ENCODE measurements around the gene TBCK. TPM values are rescaled to one million over a fixed set of nuclear protein-coding genes. Genes with fewer than 3 reads are reported as not detected.
A peak's percentile ranks its signal among the peaks of the same experiment; 100 is the strongest.
"Not testable (repeated sequence)": the region's sequence is repeated elsewhere in the genome, so short reads cannot be mapped to it uniquely, and the experiment has no call there.

TBCK gene
- total RNA-seq, 1 donor from 2014 or later = 28.1 TPM

GRCh38 chr4:106258145-106259045, 57.6 kb downstream of the TBCK start:
- intact Hi-C loops (cut with micrococcal nuclease) = no loop called here
- no peaks in the 10 kb centered on the region for H3K4me1 Mint-ChIP-seq
- no peaks in the 10 kb centered on the region for H3K27me3 Mint-ChIP-seq
- no peak overlapping the region for H3K4me3 Mint-ChIP-seq
- no peak overlapping the region for H3K27ac Mint-ChIP-seq
- no peak for DNase-seq
- peaks cover 2% of the 10 kb centered on the region for H3K36me3 Mint-ChIP-seq (ENCODE audit: low read depth)
- H3K9me3 Mint-ChIP-seq = no peaks in the 10 kb centered on the region

DNA sequence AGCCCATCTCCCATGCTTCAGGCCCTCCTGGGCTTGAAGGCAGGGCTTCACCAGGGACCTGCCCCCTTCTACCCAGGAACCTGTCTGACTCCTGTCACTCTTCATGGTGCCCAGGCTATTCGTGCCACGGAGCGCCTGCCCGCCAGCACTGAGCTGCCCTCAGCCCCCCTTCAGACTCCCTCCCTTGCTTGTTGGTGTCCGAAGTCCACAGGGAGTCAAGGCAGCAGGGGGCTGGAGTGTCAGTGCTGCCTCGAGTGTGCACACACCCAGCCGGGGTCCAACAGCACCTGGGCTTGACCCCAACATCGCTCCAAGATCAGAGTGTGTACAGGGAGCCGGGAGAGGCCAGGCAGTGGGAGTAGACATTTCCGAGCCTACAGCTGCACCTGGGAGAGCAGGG, 59.8 kb downstream of the TBCK start:
- Mint-ChIP-seq H3K27ac (no peak overlapping the region), H3K4me3 (no peak overlapping the region), H3K27me3 (no peaks in the 10 kb centered on the region), H3K36me3 (ENCODE audit: low read depth) (peaks cover 2% of the 10 kb centered on the region), H3K4me1 (no peaks in the 10 kb centered on the region), H3K9me3 (no peaks in the 10 kb centered on the region)
- no peak for DNase-seq
- intact Hi-C loops (cut with micrococcal nuclease) = no loop called here

GRCh38 chr4:106255195-106255594, 60.8 kb downstream of the TBCK start:
- intact Hi-C loops (cut with micrococcal nuclease) = no loop called here
- Mint-ChIP-seq H3K4me1 (no peaks in the 10 kb centered on the region), H3K9me3 (no peaks in the 10 kb centered on the region), H3K27me3 (no peaks in the 10 kb centered on the region), H3K36me3 (ENCODE audit: low read depth) (peaks cover 4% of the 10 kb centered on the region), H3K4me3 (no peak overlapping the region), H3K27ac (no peak overlapping the region)
- DNase-seq = no peak

- peaks cover 6% of the 10 kb centered on the region for H3K36me3 Mint-ChIP-seq (ENCODE audit: low read depth)
- H3K4me1 Mint-ChIP-seq = no peaks in the 10 kb centered on the region
- no peaks in the 10 kb centered on the region for H3K9me3 Mint-ChIP-seq
- intact Hi-C loops (cut with micrococcal nuclease) = no loop called here
- no peak overlapping the region for H3K4me3 Mint-ChIP-seq
- DNase-seq = no peak
- H3K27me3 Mint-ChIP-seq = no peaks in the 10 kb centered on the region
- H3K27ac Mint-ChIP-seq = no peak overlapping the region
Observed at GRCh38 chr4:106253364-106254129, 62.5 kb downstream of the TBCK start.

DNA sequence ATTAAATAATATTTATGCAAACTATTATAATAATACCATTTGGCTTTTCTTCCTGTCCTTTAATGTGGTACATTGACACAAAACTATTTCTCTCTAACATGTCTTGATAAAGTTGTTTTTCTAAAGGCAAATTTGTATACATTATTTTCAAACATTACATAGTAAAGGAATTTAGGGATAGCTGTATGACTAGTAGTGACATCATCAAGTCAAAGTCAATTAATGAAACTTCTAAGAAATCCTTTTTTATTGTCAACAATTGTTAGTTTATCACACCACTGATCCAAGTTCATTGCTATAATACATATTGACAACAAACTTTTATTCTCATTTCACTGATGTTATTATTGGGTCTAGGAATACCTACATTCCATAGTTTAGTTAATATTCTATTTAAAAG, 68.4 kb downstream of the TBCK start:
- intact Hi-C loops (cut with micrococcal nuclease) = no loop called here
- Mint-ChIP-seq H3K36me3 (ENCODE audit: low read depth) (peaks cover 13% of the 10 kb centered on the region), H3K9me3 (peaks cover 4% of the 10 kb centered on the region), H3K27me3 (no peaks in the 10 kb centered on the region), H3K27ac (no peak overlapping the region), H3K4me3 (no peak overlapping the region), H3K4me1 (no peaks in the 10 kb centered on the region)
- no peak for DNase-seq

- Mint-ChIP-seq H3K27me3 (no peaks in the 10 kb centered on the region), H3K4me3 (no peak overlapping the region), H3K36me3 (ENCODE audit: low read depth) (peaks cover 13% of the 10 kb centered on the region), H3K27ac (no peak overlapping the region), H3K4me1 (no peaks in the 10 kb centered on the region), H3K9me3 (peaks cover 4% of the 10 kb centered on the region)
- DNase-seq = no peak
- intact Hi-C loops (cut with micrococcal nuclease) = no loop called here
Observed at GRCh38 chr4:106246441-106246840, 69.6 kb downstream of the TBCK start.

DNA sequence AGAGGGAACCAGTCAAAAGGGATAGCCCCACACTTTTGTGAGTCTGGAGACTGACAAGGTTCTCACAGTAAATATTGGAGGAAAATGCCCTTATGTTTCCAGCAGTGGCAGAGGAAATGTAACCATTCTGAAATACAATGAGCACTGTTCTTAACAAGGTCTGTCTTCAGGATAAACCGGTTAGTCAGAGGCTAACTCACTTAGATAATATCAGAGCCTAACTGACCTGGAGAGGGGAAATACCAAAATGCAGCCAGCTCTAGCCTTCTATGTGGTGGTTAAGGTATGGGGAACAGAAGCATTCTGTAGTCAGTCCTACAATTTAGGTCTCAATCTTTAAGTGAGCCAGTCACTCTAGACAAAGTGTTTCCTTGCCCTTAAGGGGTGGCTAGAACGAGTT, 70.8 kb downstream of the TBCK start:
- intact Hi-C loops (cut with micrococcal nuclease) = no loop called here
- Mint-ChIP-seq H3K9me3 (peaks cover 4% of the 10 kb centered on the region), H3K4me1 (no peaks in the 10 kb centered on the region), H3K27me3 (no peaks in the 10 kb centered on the region), H3K36me3 (ENCODE audit: low read depth) (peaks cover 11% of the 10 kb centered on the region), H3K27ac (no peak overlapping the region), H3K4me3 (no peak overlapping the region)
- DNase-seq = no peak

- Mint-ChIP-seq H3K9me3 (peaks cover 4% of the 10 kb centered on the region), H3K36me3 (ENCODE audit: low read depth) (peaks cover 5% of the 10 kb centered on the region), H3K4me1 (no peaks in the 10 kb centered on the region), H3K27ac (no peak overlapping the region), H3K27me3 (no peaks in the 10 kb centered on the region), H3K4me3 (no peak overlapping the region)
- DNase-seq = no peak
- intact Hi-C loops (cut with micrococcal nuclease) = no loop called here
Observed at GRCh38 chr4:106240699-106241098, 75.3 kb downstream of the TBCK start.

- Mint-ChIP-seq H3K9me3 (peaks cover 4% of the 10 kb centered on the region), H3K27me3 (no peaks in the 10 kb centered on the region), H3K4me1 (no peaks in the 10 kb centered on the region), H3K36me3 (ENCODE audit: low read depth) (peaks cover 10% of the 10 kb centered on the region), H3K4me3 (no peak overlapping the region), H3K27ac (no peak overlapping the region)
- peak; percentile 66 for DNase-seq
- intact Hi-C loops (cut with micrococcal nuclease) = no loop called here
Observed at GRCh38 chr4:106238820-106239420, 77.1 kb downstream of the TBCK start.

DNA sequence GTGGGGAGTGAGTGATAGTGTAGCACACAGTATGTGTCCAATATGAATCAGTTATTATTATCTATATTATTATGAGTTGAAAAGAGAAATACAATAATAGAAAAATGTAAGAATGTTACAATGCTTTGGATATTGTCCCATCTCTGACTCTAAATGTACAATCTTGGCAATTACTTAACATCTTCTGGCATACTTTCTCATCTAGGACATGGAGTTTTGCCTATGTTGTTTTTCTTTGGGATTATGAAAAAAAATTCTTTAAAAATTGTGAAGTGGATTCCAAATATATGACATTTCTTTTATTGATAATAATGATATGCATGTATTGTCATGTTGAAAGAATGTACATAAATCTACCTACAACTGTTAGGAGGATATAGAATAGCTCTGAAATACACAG, 84.1 kb downstream of the TBCK start:
- DNase-seq = no peak
- Mint-ChIP-seq H3K27ac (no peak overlapping the region), H3K36me3 (ENCODE audit: low read depth) (peaks cover 27% of the 10 kb centered on the region), H3K27me3 (no peaks in the 10 kb centered on the region), H3K9me3 (no peaks in the 10 kb centered on the region), H3K4me3 (no peak overlapping the region), H3K4me1 (no peaks in the 10 kb centered on the region)
- intact Hi-C loops (cut with micrococcal nuclease) = no loop called here

DNA sequence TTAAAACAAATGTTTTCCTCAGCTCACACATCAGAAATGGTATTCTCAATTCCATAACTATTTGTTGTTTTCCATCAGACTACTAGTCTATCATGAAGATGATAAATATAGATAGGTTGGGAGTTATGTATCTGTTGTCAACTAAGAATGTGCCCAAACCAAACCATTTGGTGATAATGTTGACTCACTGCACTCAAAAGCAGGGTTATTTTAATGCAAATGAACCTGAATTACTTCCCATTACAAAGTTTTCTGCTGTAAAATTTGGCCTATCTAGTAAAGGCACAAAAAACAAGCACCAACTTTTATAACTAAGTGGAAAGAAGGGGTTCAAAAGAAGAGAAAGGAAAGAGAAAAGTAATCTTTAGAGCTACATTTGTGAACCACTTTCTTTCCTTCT, 93.5 kb downstream of the TBCK start:
- Mint-ChIP-seq H3K9me3 (no peaks in the 10 kb centered on the region), H3K27me3 (no peaks in the 10 kb centered on the region), H3K4me3 (no peak overlapping the region), H3K4me1 (no peaks in the 10 kb centered on the region), H3K27ac (no peak overlapping the region), H3K36me3 (ENCODE audit: low read depth) (peaks cover 7% of the 10 kb centered on the region)
- DNase-seq = no peak
- intact Hi-C loops (cut with micrococcal nuclease) = loop anchor here (10.0 kb wide), 1 partner anchor 62 kb away; no protein-coding TSS in a partner anchor

DNA sequence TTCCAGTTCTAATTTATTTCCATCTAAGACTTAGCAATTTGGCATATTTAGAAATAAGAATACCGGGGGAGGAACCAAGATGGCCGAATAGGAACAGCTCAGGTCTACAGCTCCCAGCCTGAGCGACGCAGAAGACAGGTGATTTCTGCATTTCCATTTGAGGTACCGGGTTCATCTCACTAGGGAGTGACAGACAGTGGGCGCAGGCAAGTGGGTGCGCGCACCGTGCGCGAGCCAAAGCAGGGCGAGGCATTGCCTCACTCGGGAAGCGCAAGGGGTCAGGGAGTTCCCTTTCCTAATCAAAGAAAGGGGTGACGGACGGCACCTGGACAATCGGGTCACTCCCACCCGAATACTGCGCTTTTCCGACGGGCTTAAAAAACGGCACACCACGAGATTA, 102.7 kb downstream of the TBCK start:
- H3K27ac Mint-ChIP-seq; H3K4me3 Mint-ChIP-seq; H3K4me1 Mint-ChIP-seq; DNase-seq; H3K9me3 Mint-ChIP-seq; H3K27me3 Mint-ChIP-seq; H3K36me3 Mint-ChIP-seq (ENCODE audit: low read depth); intact Hi-C loops (cut with micrococcal nuclease): not testable (repeated sequence)

DNA sequence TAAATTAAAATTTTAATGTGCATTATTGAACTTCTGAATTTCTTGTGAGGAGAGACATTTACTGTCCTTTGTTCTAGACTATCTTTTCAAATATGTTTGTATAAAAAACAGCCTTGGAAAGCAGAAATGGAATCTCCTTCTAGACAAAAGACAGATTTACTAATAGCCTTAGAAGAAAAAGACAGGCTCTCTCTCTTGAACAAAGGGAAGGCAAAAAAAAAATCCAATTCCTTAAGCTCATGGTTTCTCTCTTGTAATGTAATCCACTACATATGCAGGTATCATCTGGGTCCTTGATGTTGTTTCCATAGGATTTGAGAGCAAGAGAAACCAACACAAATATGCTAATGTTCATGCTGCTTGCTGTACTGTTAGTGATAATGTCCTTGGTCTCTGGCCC, 106.0 kb downstream of the TBCK start:
- intact Hi-C loops (cut with micrococcal nuclease) = no loop called here
- peaks cover 2% of the 10 kb centered on the region for H3K36me3 Mint-ChIP-seq (ENCODE audit: low read depth)
- no peaks in the 10 kb centered on the region for H3K4me1 Mint-ChIP-seq
- H3K27me3 Mint-ChIP-seq = no peaks in the 10 kb centered on the region
- H3K27ac Mint-ChIP-seq = no peak overlapping the region
- no peaks in the 10 kb centered on the region for H3K9me3 Mint-ChIP-seq
- no peak overlapping the region for H3K4me3 Mint-ChIP-seq
- DNase-seq = no peak

Measured in activated CD4-positive, alpha-beta T cell treated with anti-CD3 and anti-CD28 coated beads, Interleukin-2, amount 10 ng/mL, durations not matched to agents 24 days and 14 days (primary cell).